ENCODE results near the gene ANKH. TPM values are rescaled to one million over a fixed set of nuclear protein-coding genes. Genes with fewer than 3 reads are reported as not detected.

The ANKH gene
- polyA plus RNA-seq, 2 of the 4 experiments (the other 2 are of a cell fraction): 11.7 to 17.3 TPM

DNA sequence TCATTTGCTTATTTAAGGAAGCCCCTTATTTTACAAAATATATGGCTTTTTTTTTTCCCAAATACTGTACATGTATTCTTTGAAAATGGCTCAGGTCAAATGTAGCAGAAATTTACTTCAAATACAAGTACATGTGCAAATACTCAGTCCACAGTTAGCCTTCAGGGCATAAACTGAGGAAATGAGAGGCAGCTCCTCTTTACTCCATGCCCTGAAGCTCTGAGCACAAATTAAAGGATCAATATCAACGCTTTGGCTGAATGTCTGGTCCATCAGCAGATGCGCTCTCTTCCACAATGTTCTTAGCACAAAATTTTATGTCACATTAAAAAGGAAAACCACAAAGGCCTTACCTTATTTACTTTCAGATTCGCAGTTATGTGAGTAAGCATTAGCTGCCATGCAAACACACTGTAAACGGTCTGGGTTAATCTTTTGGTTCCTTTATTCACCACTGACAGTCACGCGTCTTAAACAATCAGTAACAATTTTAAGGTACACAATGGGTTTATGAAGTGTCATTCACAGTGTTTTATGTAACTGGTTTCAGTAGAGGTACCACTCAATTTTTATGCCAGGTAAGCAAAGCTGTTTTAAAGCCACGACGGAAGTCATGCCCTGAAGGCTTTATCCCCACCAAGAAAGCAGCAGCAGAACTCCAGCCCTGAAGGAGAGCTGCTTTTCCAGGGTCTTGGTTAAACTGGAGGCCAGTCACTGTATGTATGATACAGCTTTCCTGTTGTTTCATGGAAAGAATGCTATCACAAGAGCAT, 103.7 kb downstream of the ANKH start:
- no peak overlapping the region for H3K4me3 ChIP-seq
- peak overlapping the region in 1 of 2 experiments; percentile 0; a peak in 1 of 6 replicates for H3K27ac ChIP-seq
- H3K4me2 ChIP-seq: peak overlapping the region; percentile 33
- H3K9me3 ChIP-seq: no peaks in the 10 kb centered on the region
- WGBS (ENCODE audit: missing lambda C conversion rate): 31% methylated on average over 8 of the region's 8 CpGs
- POLR2A ChIA-PET: no interaction called here
- TF ChIP-seq FOXS1 (CRISPR knock-in tag; IDR thresholded peaks at IDR 0.05) (no peak), MAFK (IDR thresholded peaks at IDR 0.05; ENCODE audit: partially characterized antibody) (peak; percentile 71)
- peak in 1 of 2 experiments; percentile 6 for DNase-seq (ENCODE audit: low read depth in 1 of 2, low spot score in 1 of 2)
- peak in 1 of 2 experiments; percentile 58; a peak in 2 of 6 replicates for ATAC-seq
- peak; percentile 7 for FAIRE-seq
- H3K4me1 ChIP-seq: 0 out of 3 replicates have a peak, but pooled peaks cover 6% of the 10 kb centered on the region
- CTCF ChIA-PET: interaction anchor here (2.3 kb wide), 1 partner anchor 41 kb away, joined by 8 read pairs; no protein-coding TSS in a partner anchor

DNA sequence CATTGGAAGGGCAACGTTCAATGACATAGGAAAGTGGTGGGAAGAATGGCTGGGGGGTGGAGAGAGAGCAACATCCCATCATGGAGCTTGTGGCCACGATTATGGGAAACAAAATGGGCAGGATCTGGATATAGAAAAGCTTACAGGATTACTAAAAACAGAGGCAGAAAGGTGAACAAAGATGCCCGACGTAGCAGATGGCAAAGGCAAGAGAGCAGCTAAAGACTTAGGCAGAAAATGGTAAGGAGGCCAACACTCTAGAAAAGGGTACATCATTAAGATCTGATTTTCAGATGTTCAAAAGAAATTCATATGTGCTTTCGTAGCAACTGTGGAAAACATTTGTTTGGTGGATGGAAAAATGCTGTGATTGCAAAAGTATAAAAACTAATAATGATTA, 104.5 kb downstream of the ANKH start:
- POLR2A ChIA-PET: no interaction called here
- WGBS (ENCODE audit: missing lambda C conversion rate): 78% methylated on average over 5 of the region's 5 CpGs
- Histone ChIP-seq H3K27ac (no peak overlapping the region), H3K4me3 (no peak overlapping the region), H3K4me2 (no peak overlapping the region), H3K9me3 (no peaks in the 10 kb centered on the region), H3K4me1 (0 out of 3 replicates have a peak, but pooled peaks cover 6% of the 10 kb centered on the region)
- TF ChIP-seq CEBPB (IDR thresholded peaks at IDR 0.05) (no peak), ZC3H11A (IDR thresholded peaks at IDR 0.05) (no peak), CBX8 (IDR thresholded peaks at IDR 0.05) (no peak), ZSCAN20 (CRISPR knock-in tag; IDR thresholded peaks at IDR 0.05) (no peak), EHMT2 (IDR thresholded peaks at IDR 0.05; ENCODE audit: low read depth) (no peak), BHLHE40 (IDR thresholded peaks at IDR 0.05; ENCODE audit: low read depth, low read length) (no peak), NR3C1 (IDR thresholded peaks at IDR 0.05) (no peak), CBX2 (IDR thresholded peaks at IDR 0.05; ENCODE audit: borderline replicate concordance, low read depth) (no peak), NPAS2 (CRISPR knock-in tag; IDR thresholded peaks at IDR 0.05; ENCODE audit: borderline replicate concordance) (no peak), HOXB5 (CRISPR knock-in tag; IDR thresholded peaks at IDR 0.05) (no peak), MYC (IDR thresholded peaks at IDR 0.05; ENCODE audit: borderline replicate concordance, low read length) (no peak), HOXB13 (CRISPR knock-in tag; IDR thresholded peaks at IDR 0.05; ENCODE audit: low read depth) (no peak)
- TF ChIP-seq, protein P1, sequence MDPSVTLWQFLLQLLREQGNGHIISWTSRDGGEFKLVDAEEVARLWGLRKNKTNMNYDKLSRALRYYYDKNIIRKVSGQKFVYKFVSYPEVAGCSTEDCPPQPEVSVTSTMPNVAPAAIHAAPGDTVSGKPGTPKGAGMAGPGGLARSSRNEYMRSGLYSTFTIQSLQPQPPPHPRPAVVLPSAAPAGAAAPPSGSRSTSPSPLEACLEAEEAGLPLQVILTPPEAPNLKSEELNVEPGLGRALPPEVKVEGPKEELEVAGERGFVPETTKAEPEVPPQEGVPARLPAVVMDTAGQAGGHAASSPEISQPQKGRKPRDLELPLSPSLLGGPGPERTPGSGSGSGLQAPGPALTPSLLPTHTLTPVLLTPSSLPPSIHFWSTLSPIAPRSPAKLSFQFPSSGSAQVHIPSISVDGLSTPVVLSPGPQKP (IDR thresholded peaks at IDR 0.05; ENCODE audit: low read depth, low read length): no peak
- CTCF ChIA-PET: interaction anchor here (1.0 to 2.3 kb wide), 2 partner anchors 35 to 40 kb away, joined by 4 to 8 read pairs; no protein-coding TSS in a partner anchor
- no peak for ATAC-seq
- no peak for FAIRE-seq
- DNase-seq (ENCODE audit: low read depth in 1 of 2, low spot score in 1 of 2): no peak

DNA sequence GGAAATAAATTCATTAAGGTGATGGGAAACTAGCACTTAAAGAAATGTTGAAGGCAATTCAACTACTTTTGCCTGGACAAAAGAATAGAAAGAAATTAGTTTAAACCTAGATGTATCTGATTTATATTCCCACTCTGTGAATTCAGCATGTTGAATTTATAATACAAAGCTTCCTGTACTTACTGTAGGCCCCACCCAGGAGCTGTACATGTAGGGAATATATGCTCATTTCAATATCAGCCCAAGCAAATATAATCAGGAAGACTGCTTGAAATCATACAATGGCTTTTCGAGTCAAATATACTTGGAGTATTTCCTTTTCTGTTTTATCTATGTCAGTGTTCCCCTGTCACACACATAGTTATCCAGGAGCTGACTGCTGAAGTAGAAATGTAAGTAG, 105.0 kb downstream of the ANKH start:
- 97% methylated on average over 1 of the region's 1 CpG for WGBS (ENCODE audit: missing lambda C conversion rate)

More for the DNA sequence above, 105.0 kb downstream of the ANKH start:
- Histone ChIP-seq H3K9me3 (no peaks in the 10 kb centered on the region), H3K4me3 (no peak overlapping the region), H3K4me2 (no peak overlapping the region), H3K27ac (no peak overlapping the region), H3K4me1 (0 out of 3 replicates have a peak, but pooled peaks cover 6% of the 10 kb centered on the region)
- TF ChIP-seq KDM5A (IDR thresholded peaks at IDR 0.05) (no peak), RARB (CRISPR knock-in tag; IDR thresholded peaks at IDR 0.05) (no peak), CHD4 (IDR thresholded peaks at IDR 0.05; ENCODE audit: borderline replicate concordance) (no peak)
- TF ChIP-seq, protein P2, sequence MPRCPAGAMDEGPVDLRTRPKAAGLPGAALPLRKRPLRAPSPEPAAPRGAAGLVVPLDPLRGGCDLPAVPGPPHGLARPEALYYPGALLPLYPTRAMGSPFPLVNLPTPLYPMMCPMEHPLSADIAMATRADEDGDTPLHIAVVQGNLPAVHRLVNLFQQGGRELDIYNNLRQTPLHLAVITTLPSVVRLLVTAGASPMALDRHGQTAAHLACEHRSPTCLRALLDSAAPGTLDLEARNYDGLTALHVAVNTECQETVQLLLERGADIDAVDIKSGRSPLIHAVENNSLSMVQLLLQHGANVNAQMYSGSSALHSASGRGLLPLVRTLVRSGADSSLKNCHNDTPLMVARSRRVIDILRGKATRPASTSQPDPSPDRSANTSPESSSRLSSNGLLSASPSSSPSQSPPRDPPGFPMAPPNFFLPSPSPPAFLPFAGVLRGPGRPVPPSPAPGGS (IDR thresholded peaks at IDR 0.05): no peak
- POLR2A ChIA-PET: no interaction called here
- ATAC-seq (no peak), FAIRE-seq (no peak), DNase-seq (ENCODE audit: low read depth in 1 of 2, low spot score in 1 of 2) (no peak)
- CTCF ChIA-PET: interaction anchor here (1.0 to 2.3 kb wide), 2 partner anchors 35 to 39 kb away, joined by 4 to 8 read pairs; no protein-coding TSS in a partner anchor
